Stimulated activated CD4-positive, alpha-beta T cell treated with anti-CD3 and anti-CD28 coated beads, TNF-alpha, amount 100 ng/mL, for 4 hours (primary cell): ENCODE measurements around the gene CILP2.

Experiments used
- DNase-seq, 3 experiments: peaks; one replicate each; pipeline ENCODE4 v3.0.0-alpha.2; 2020; ENCODE audit warnings: low read depth in 3 of 3

The CILP2 gene

DNA sequence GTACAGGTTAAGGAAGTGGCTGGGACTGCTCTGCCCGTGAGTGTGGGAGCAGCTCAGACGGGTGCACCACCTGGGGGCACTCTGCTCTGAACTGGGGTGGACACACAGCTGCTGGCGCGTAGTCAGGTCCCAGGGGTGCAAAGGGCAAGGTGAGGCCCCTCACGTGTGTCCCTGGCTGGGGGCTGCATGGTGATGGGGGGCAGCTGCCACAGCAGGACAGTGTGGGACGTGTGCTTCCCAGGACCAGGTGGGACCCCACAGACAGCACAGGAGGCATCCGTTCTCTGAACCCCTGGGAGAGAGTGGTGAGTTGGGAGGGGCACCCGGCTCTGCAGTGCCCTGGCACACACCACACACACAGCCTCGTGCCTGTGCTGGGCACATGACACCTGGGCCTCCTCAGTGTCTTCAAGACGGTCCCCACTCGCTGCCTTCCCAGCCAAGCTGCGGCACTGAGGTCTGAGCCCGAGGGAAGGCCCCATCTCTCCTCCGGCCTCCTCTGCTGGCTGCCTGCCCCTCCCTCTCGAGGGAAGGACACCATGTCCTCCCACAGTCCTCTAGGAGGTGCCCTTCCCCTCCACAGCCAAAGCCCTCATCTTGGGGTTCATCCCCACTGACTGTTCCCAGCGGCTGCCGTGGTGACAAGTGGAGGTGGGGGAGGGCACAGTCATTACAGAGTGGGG, 24.7 kb downstream of the CILP2 start:
- DNase-seq: no peak

DNA sequence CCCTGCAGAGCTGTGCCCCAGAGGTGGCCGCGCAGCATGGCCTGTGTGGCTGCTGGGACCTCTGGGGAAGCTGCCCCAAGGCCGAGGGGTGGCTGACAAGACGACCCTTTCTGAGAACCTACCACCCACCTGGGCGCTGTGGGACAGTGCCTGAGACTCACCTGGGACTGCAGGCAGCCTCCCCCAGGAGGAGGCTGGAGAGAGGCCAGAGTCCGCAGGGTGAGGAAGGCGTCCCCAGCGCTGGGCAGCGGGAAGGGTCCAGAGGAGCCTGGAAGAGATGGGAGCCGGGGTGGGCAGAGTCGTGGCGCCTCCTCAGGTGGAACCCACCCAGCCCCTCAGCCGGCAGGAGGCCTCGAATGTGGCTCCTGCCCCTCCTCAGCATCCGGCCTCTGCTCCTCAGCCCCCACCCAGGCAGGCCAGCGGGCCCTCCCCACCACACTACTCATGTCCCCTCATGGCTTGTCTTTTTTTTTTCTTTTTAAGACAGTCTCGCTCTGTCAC, 25.3 kb downstream of the CILP2 start:
- DNase-seq: no peak

- DNase-seq: no peak
These were observed 28.2 kb downstream of the CILP2 start for GRCh38 chr19:19566306-19566705.

DNA sequence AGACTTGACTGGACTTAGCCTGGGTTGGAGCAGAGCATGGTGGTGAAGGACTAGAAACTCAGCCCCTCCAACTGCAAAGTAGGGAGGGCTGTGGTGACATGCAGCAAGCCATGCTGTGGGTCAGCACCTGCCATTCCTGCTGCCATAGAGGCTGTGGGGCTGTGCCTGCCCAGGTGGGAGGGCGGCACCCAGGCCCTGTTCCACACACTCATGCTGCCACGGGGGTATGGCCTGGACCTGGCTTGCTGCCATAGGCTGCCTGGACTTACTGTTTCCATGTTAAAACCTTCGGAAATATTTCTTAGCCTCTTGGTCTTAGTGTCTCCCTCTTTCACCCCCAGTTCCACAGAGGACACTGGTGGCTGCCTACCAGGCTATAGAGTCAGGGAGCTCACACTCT, 29.3 kb downstream of the CILP2 start:
- no peak for DNase-seq

DNA sequence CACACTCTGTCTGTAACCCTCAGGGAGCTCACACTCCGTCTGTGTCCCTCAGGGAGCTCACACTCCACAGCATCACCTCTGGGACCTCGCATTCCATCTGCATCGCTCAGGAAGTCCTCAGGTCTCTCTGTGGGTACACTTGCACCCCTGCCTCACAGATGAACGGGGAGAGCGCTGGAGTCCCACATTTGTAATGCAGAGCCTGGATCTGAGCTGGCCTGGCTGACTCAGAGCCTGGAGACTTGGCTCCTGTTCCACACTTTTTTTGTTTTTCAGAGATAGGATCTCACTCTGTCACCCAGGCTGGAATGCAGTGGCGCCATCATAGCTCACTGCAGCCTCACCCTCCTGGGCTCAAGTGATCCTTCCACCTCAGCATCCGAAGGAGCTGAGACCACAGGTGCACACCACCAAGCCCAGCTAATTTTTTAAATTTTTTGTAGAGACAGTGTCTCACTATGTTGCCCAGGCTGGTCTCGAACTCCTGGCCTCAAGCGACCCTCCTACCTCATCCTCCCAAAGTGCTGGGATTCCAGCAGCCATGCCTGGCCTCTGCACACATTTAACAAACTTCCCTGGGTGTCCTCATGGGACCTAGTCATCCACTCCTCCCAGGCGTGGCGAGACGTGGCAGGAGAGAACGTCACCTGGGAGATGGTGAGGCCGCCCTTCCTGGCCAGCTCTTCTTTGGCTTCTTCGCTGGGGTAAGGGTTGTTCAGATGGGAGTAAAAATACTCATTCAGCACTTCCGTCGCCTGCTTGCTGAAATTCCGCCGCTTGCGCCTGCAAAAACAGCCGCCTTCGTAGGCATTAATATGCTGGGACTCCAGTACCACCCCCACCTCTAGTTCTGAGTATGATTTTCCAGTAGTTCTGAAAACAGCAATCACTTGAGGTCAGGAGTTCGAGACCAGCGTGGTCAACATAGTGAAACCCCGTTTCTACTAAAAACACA, 31.0 kb downstream of the CILP2 start:
- no peak for DNase-seq

- DNase-seq: no peak
These were observed 32.5 kb downstream of the CILP2 start for GRCh38 chr19:19570571-19570970.

- no peak for DNase-seq
These were observed 33.2 kb downstream of the CILP2 start for GRCh38 chr19:19571071-19571786.

- DNase-seq: no peak
These were observed 37.3 kb downstream of the CILP2 start for GRCh38 chr19:19575411-19575810.

DNA sequence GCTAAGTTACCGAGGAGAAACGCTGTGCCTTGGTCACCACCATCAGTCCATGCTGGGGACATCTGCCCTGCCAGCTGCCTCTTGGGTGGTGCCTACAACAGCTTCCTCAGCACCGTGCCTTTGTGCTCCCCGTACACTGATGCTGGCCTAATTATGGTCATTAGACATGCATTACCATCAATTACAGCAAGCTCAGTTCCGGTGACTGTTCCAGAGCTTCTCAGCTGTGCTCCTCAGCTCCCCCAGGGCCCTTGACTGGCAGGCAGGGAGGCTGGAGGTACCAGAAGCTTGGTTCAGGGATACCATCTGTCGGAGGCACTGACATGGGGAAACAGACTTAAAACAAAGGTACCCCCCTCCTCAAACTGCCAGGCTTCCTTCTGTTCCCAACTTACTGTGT, 40.2 kb downstream of the CILP2 start:
- no peak for DNase-seq

DNA sequence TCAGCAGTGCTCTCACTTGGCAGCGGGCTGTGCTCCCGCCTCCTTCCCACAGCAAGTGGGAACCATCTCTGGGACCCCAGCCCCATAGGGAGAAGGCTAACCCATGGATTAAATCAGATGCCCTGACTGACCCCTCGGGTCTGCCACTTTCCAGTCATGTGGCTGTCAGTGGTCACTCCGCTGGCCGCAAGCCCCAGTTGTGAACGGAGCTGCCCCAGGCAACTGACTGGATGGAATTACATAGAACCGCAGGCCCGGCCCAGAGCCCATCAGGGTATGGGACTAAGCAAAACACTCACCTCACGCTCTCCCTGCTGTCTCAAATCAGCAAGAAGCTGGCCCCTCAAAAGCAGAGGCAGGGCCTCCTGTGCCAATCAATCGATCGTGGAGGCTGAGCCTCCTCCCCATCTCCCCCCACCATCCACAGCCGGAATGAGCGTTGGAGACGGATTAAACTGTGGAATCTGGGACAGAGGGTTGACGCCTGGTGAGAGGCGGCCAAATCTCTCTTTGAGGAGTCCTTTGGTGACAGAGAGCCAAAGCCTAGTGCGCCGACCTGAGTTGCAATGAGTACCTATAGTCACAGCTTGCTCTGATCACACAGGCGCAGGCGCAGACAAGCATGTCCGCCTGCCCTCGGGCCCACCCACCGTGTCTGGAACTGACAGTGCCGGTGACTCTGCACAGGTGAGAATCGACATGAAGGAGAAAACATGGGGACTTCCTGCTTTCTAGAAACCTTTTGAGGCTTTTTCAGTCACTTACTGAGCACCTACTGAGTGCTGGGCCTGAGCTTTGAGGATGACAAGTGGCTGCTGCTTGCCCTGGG, 41.7 kb downstream of the CILP2 start:
- DNase-seq: no peak

- DNase-seq: no peak
These were observed 42.4 kb downstream of the CILP2 start for GRCh38 chr19:19580418-19580817.

- no peak for DNase-seq
These were observed 43.3 kb downstream of the CILP2 start for GRCh38 chr19:19581391-19581790.

DNA sequence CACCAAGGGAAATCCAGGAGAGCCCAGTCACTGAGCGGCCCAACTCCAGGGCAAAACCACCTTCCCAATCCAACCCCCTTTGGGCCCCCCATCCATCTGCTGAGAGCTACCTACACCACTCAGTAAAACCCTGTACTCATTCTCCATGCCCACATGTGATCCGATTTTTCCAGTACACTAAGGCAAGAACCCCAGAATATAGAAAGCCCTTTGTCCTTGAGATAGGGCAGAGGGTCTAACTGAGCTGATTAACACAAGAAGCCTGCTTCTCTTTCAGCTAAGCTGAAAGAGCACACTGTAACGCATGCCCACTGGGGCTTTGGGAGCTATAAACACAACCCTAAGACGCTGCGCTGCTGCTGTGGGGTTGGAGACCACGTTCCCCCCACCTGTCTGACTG, 44.4 kb downstream of the CILP2 start:
- no peak for DNase-seq

- no peak for DNase-seq
These were observed 46.3 kb downstream of the CILP2 start for GRCh38 chr19:19584356-19584755.

DNA sequence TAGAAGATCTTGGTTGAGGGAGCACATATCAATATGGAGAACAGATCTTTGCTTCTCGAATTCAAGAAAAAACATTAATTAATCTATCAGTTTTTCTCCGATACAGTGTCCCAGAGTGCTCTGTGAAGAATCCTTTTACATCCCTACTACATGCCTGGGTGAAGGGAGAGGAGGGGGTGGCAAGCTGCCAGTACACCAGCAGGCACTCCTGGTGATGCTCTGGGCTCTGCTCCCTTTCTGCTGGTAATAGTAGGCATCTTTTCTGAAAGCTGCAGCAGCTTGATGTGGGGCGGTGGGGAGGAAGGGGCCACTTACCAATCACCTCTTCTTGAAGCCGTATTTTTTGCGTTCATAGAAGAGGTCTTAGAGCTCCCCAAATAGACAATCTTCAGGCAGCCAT, 49.7 kb downstream of the CILP2 start:
- no peak for DNase-seq

GRCh38 chr19:19588546-19588945, 50.5 kb downstream of the CILP2 start:
- DNase-seq: no peak

GRCh38 chr19:19591133-19591825, 53.2 kb downstream of the CILP2 start:
- DNase-seq: peak in 2 of 3 experiments; percentile 43 to 62

DNA sequence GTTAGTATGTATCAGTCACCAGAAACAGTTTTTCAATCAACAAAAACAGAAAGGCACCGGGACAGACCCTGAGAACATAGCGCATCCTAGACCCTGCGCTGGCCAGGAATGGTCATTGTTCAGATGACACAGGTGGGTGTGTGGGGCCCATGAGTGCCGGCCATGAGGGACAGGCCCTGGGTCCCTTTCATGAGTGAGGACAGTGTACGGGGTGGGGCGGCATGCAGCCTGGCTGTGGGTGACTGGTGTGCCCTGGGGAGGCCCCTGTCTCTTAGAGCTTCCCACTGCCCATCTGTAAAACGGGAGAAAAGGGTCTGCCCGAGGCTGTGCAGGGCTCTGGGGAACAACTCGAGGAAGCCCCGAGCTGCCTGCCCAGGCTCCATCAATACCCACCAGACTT, 54.6 kb downstream of the CILP2 start:
- no peak for DNase-seq

GRCh38 chr19:19594381-19594780, 56.3 kb downstream of the CILP2 start:
- no peak for DNase-seq

DNA sequence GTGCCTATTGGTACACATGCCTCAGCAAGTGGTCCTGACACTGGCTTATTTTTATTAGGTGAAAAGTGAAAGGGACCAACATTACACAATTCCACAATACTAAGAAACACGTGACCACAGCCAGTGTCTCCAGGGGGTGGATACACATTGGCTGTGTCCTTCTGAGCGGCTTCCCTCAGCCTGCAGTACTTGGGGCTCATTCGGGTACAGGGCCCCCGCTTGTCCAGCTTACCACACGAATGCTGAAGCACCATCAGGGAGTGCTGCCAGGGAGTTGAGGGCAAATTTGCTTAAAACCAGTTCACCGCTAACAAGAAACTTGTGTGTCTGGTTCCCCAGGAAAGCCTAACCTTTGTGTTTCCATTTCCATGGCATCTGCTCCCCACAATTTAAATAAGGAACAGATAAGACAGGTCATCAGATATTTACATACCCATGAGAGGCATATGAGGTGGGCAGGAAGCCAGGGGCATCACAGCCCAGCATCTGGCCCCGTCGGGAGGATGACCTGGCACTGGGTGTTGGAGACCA, 57.2 kb downstream of the CILP2 start:
- DNase-seq: no peak
